Muscle layer of colon (tissue), 2 donors: ENCODE results near the gene OR11A1.
"Not testable (repeated sequence)": the region's sequence is repeated elsewhere in the genome, so short reads cannot be mapped to it uniquely, and the experiment has no call there.

Source experiments
- H3K27ac ChIP-seq: one replicate; pipeline ENCODE4 v1.7.0; 2013; ENCODE audit warnings: low read depth, mild to moderate bottlenecking, low read length, moderate library complexity
- H3K27me3 ChIP-seq, 2 donors: one replicate each; pipeline ENCODE4 v1.7.0; 2013; ENCODE audit warnings: low read length in 2 of 2, mild to moderate bottlenecking in 2 of 2; ENCODE audit not compliant: insufficient read depth in 2 of 2, control insufficient read depth in 1 of 2
- H3K36me3 ChIP-seq: one replicate; pipeline ENCODE4 v1.7.0; 2013; ENCODE audit warnings: mild to moderate bottlenecking, low read length; ENCODE audit not compliant: insufficient read depth
- H3K4me1 ChIP-seq: one replicate; pipeline ENCODE4 v1.7.0; 2013; ENCODE audit warnings: mild to moderate bottlenecking, low read length; ENCODE audit not compliant: insufficient read depth
- H3K4me3 ChIP-seq, 2 donors: one replicate each; pipeline ENCODE4 v1.7.0; 2013; ENCODE audit warnings: low read length in 2 of 2, low read depth in 1 of 2, mild to moderate bottlenecking in 1 of 2, moderate library complexity in 1 of 2
- H3K9ac ChIP-seq: one replicate; pipeline ENCODE4 v1.7.0; 2013; ENCODE audit warnings: low read length
- H3K9me3 ChIP-seq: one replicate; pipeline ENCODE4 v1.7.0; 2013; ENCODE audit warnings: mild to moderate bottlenecking, low read length
- donor health status: abdominal sarcoma.
- donor health status: Adenocarcinoma of cecum.

The OR11A1 gene

DNA sequence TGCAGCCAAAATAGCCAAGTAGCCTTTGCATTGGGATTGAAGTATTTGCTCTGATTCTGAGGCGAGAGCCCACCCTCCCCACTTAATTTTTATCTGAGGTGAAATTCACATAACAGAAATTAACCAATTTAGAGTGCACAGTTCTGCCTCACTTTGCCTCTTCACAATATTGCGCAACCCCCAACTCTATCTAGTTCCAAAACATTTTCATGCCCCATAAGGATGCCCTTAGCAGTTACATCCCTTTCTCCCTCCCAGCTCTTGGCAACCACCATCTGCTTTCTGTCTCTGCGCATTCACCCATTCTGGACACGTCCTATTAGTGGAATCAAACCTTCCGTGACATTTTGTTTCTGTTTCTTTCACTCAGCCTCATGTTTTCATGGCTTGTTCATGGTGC, 21.9 kb upstream of the OR11A1 start:
- Histone ChIP-seq H3K27ac (no peak overlapping the region), H3K4me3 (no peak overlapping the region), H3K9me3 (no peaks in the 10 kb centered on the region), H3K36me3 (no peaks in the 10 kb centered on the region), H3K9ac (no peak overlapping the region), H3K27me3 (no peaks in the 10 kb centered on the region), H3K4me1 (no peaks in the 10 kb centered on the region)

DNA sequence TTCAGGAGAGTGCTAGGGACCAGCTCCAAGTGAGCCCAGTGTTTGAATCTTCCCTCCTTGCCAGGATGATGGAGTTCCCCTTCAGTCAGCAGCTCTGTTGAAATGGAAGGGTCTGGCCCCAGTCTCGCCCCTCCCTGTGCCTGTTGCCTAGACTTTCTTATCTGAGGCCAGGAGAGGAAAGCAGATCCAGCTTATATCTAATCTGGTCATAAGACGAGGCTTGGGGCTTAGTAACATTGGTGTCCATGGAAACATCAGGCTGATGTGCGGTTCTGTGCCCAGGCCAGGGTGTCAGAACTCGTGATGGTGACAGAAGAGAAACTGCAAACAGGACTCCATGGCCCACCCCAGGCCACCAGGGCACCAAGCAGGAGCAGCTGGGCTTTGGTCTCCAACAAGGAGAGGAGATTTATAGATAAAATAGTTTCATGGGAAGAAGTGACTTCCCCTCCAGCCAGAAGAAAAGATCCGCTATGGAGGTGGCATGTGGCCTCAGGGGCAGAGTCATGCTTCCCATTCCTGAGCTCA, 21.1 kb upstream of the OR11A1 start:
- Histone ChIP-seq H3K27ac (no peak overlapping the region), H3K4me3 (no peak overlapping the region), H3K36me3 (no peaks in the 10 kb centered on the region), H3K9ac (no peak overlapping the region), H3K27me3 (no peaks in the 10 kb centered on the region), H3K4me1 (no peaks in the 10 kb centered on the region), H3K9me3 (no peaks in the 10 kb centered on the region)

DNA sequence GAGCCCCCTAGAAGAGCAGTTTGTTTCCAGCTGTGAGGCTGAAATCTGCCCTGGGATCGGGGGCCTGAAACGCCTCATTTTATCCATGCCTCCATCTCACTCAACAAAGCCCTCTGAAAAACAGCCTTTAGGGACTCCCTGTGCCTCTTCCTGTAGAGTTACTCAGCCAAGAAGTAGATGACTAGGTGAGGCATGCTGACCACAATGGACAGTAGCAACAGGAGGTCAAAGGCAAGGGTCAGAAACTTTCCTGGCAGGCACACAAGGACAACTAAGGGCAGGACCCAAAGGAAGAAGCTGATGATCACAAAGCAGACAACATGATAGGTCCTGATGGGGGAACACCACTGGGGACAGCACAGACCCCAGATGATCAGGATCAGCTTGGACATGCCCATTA, 18.1 kb upstream of the OR11A1 start:
- H3K9me3 ChIP-seq: no peaks in the 10 kb centered on the region
- no peak overlapping the region for H3K4me3 ChIP-seq
- no peaks in the 10 kb centered on the region for H3K27me3 ChIP-seq
- H3K4me1 ChIP-seq: no peaks in the 10 kb centered on the region
- H3K36me3 ChIP-seq: no peaks in the 10 kb centered on the region
- no peak overlapping the region for H3K9ac ChIP-seq
- no peak overlapping the region for H3K27ac ChIP-seq

DNA sequence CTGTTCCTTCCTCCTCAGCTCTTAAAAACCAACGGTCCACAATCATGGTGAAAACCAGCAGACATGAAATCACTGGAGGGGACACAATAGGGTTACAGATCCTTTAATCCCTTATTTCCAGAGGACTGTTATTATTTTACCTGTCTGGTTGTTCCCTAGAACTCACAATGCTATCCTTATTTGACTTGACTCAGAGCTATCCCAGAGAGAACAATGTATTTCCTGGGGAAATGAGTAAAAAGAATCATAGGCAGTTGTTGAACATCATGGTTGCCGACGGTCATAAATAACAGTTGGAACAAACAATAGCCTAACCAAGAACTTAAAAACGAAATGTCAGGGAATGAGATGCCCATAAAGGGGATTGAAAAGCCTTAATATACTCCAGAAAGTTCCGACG, 9.4 kb upstream of the OR11A1 start:
- no peak overlapping the region for H3K4me3 ChIP-seq
- no peak overlapping the region for H3K9ac ChIP-seq
- no peaks in the 10 kb centered on the region for H3K36me3 ChIP-seq
- no peak overlapping the region for H3K27ac ChIP-seq
- H3K4me1 ChIP-seq: no peaks in the 10 kb centered on the region
- no peaks in the 10 kb centered on the region for H3K27me3 ChIP-seq
- H3K9me3 ChIP-seq: no peaks in the 10 kb centered on the region

DNA sequence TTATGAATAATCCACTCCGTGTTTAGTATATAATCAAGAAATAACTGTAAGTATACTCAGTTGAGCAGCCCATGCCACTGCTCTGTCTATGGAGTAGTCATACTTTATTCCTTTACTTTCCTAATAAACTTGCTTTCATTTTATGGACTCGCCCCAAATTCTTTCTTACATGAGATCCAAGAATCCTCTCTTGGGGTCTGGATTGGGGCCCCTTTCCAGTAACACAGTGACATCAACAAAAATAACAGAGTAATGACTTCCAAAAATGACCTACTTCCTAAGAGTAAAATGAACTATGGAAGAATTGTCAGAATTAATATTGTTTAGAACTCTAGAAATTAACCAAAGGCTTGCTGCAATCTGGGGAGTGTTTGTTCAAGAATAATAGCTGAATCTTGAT, 8.9 kb upstream of the OR11A1 start:
- H3K9ac ChIP-seq: no peak overlapping the region
- H3K27me3 ChIP-seq: no peaks in the 10 kb centered on the region
- no peak overlapping the region for H3K4me3 ChIP-seq
- H3K36me3 ChIP-seq: no peaks in the 10 kb centered on the region
- H3K27ac ChIP-seq: no peak overlapping the region
- no peaks in the 10 kb centered on the region for H3K4me1 ChIP-seq
- H3K9me3 ChIP-seq: no peaks in the 10 kb centered on the region

DNA sequence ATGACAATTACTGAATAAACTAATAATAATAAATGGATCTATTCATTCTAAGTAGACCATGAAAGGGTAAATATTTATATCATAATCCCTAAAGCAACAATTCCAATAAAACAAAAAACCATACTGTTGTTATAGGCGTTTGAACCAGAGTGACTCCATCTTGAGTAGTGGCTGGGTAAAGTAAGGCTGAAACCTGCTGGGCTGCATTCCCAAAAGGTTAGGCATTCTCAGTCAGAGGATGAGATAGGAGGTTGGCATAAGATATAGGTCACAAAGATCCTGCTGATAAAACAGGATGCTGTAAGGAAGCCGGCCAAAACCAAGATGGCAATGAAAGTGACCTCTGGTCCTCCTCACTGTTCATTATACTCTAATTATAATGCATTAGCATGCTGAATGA, 8.4 kb upstream of the OR11A1 start:
- Histone ChIP-seq H3K4me3 (no peak overlapping the region), H3K4me1 (no peaks in the 10 kb centered on the region), H3K9ac (no peak overlapping the region), H3K9me3 (no peaks in the 10 kb centered on the region), H3K36me3 (no peaks in the 10 kb centered on the region), H3K27ac (no peak overlapping the region), H3K27me3 (no peaks in the 10 kb centered on the region)

DNA sequence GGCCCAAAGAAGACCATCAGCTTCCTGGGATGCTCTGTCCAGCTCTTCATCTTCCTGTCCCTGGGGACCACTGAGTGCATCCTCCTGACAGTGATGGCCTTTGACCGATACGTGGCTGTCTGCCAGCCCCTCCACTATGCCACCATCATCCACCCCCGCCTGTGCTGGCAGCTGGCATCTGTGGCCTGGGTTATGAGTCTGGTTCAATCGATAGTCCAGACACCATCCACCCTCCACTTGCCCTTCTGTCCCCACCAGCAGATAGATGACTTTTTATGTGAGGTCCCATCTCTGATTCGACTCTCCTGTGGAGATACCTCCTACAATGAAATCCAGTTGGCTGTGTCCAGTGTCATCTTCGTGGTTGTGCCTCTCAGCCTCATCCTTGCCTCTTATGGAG, 5.2 kb upstream of the OR11A1 start:
- H3K36me3 ChIP-seq: no peaks in the 10 kb centered on the region
- no peak overlapping the region for H3K9ac ChIP-seq

DNA sequence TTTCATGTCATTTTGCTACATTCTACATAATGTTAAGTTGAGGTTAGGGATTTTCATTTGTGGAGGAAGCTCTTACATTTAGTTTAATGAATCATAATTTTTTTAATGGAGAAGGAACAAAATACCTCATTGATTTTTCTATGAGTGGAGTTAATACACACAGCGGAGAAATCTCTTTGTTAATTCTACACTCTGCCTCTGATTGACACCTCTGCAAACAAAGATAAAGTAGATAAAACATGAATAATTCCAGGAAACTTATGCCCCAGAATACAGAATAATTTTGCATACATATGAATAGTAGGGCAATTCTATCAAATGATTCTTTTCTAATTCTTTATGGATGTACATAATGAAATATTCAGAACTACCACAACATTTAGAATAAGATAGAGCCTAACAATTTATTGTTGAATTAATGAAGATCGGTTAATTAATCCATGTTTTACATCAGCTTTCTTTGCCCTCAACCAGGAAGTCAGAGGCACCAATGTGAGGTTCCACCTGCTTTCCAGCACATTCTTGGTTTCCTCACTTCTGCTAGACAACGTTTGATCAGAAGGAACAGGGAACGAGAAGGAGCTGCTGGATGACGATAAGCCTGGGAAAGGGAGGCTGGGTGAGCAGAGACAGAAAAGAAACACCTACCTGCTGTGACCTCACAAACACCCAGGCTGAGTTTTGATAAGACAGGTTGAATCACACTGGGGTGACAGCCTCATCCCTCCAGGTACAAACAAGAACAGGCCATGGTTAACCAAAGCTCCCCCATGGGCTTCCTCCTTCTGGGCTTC, 4.3 kb upstream of the OR11A1 start:
- no peak overlapping the region for H3K27ac ChIP-seq
- no peaks in the 10 kb centered on the region for H3K27me3 ChIP-seq
- H3K4me3 ChIP-seq: no peak overlapping the region
- no peak overlapping the region for H3K9ac ChIP-seq
- no peaks in the 10 kb centered on the region for H3K9me3 ChIP-seq
- H3K4me1 ChIP-seq: no peaks in the 10 kb centered on the region
- H3K36me3 ChIP-seq: no peaks in the 10 kb centered on the region

More for the DNA sequence above, 5.2 kb upstream of the OR11A1 start:
- H3K9me3 ChIP-seq: no peaks in the 10 kb centered on the region
- no peak overlapping the region for H3K27ac ChIP-seq
- H3K4me3 ChIP-seq: no peak overlapping the region
- H3K27me3 ChIP-seq: no peaks in the 10 kb centered on the region
- no peaks in the 10 kb centered on the region for H3K4me1 ChIP-seq

DNA sequence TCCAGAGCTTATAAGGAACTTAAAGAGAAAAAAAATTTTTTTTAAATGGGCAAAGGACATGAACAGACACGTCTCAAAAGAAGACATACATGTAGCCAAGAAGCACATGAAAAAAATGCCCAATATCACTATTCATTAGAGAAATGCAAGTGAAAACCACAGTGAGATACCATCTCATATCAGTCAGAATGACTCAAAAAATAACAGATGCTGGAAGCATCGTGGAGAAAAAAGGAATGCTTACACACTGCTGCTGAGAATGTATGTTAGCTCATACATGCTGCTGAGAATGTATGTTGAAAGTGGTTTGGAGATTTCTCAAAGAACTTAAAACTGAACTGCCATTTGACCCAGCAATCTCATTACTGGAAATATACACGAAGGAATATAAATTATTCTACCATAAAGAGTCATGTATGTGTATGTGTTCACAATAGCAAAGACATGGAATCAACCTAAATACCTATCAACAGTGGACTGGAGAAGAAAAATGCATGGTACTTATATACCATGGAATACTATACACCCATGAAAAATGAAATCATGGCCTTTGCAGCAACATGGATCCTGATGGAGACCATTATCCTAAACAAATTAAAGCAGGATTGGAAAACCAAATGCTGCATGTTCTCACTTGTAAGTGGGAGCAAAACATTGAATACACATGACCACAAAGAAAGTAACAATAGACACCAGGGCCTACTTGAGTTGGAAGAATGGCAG, 5.2 kb downstream of the OR11A1 start:
- Histone ChIP-seq H3K9me3 (no peaks in the 10 kb centered on the region), H3K36me3 (no peaks in the 10 kb centered on the region), H3K4me1 (no peaks in the 10 kb centered on the region), H3K4me3 (no peak overlapping the region), H3K27ac (no peak overlapping the region), H3K9ac (no peak overlapping the region), H3K27me3 (no peaks in the 10 kb centered on the region)

DNA sequence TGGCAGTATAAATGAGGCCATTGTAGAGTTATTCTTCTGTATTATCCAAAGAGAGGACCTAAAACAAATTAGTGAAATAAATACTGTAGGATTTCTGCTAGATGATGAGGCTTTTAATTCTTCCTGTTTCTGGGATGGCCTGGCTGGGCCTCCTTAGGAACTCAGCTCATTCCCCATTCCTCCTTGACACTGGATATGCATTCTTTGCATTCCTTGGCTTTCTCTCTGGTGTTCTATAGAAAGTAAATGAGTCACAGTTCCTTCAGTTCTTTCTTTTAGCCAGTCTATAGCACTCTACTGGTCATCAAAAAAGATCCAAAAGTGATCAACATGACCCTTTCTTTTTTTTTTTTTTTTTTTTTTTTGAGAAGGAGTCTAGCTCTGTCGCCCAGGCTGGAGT, 9.2 kb downstream of the OR11A1 start:
- Histone ChIP-seq H3K9ac (no peak overlapping the region), H3K36me3 (no peaks in the 10 kb centered on the region), H3K9me3 (no peaks in the 10 kb centered on the region), H3K4me3 (no peak overlapping the region), H3K4me1 (no peaks in the 10 kb centered on the region), H3K27ac (no peak overlapping the region), H3K27me3 (no peaks in the 10 kb centered on the region)

DNA sequence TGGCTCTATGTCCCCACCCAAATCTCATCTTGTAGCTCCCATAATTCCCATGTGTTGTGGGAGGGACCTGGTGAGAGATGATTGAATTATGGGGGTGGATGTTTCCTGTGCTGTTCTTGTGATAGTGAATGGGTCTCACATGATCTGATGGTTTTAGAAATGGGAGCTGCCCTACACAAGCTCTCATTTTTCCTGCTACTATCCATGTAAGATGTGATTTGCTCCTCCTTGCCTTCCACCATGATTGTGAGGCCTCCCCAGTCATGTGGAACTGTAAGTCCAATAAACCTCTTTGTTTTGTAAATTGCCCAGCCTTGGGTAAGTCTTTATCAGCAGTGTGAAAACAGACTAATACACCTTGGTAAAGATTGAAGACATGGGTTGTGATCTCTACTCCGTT, 12.8 kb downstream of the OR11A1 start:
- not testable (repeated sequence) for H3K36me3 ChIP-seq, H3K4me1 ChIP-seq, H3K27me3 ChIP-seq, H3K9me3 ChIP-seq, H3K9ac ChIP-seq, H3K4me3 ChIP-seq, H3K27ac ChIP-seq

DNA sequence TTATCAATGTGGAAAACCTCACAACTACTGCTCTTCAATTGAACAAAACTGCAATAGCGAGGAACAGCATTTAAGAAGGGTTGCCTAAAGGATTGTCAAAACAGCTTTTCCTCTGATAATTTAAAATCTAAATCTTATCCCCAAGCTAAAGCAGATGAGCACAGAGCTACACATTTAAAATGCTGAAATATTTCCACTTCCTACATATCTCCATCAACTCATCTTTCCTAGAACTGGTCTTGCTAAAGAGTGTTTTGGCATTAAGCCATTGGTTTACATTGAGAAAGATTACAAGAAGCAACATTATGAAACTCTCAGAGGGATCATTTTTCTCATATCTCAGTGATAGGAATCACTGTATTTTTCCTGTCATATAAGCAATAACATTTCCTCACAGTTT, 14.2 kb downstream of the OR11A1 start:
- Histone ChIP-seq H3K27ac (no peak overlapping the region), H3K27me3 (no peaks in the 10 kb centered on the region), H3K4me3 (no peak overlapping the region), H3K36me3 (no peaks in the 10 kb centered on the region), H3K9me3 (no peaks in the 10 kb centered on the region), H3K9ac (no peak overlapping the region), H3K4me1 (no peaks in the 10 kb centered on the region)
